ENCODE data around the gene PRDX3. TPM values are rescaled to one million over a fixed set of nuclear protein-coding genes. Genes with fewer than 3 reads are reported as not detected.

PRDX3 gene
- total and polyA plus RNA-seq, 8 donors, result 27.1 to 87.4 (median 45.0) TPM

DNA sequence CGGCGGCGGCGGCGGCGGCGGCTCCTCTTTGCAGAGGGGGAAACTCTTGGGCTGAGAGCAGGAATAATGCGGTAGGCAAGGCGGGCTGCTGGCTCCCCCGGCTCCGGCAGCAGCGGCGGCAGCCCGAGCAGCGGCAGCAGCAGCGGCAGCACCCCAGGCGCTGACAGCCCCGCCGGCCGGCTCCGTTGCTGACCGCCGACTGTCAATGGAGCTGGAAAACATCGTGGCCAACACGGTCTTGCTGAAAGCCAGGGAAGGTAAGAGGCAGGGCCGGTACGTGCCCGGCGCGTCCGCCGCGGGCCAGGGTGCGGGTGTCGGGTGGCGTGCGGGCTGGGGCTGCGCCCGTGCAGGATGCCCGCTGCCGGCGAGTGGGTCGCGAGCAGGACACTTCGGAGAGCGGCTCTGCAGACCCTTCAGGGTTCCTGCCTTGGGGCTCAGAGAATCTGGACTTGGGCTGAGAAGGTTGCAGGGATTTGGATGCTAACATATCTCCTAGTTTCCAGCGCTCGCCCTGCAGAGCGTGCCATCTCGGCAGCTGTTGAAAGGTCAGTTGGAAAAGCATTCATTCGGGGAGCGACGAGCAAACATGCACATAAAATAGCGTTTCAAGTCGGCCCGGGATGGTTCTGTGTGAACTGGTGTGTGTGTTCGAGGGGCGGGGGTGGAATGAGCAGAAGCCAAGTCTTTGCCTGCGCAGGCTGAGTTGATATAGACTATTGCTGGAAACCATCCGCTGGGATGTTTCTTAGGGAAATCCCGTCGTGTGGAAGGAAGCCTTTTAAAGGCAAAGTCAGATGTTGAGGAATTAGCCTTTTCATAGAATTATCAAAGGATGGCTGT is 29.3 kb upstream of the PRDX3 start:
- peak; percentile 12 to 27 (median 16) for ATAC-seq
- FAIRE-seq, result no peak
- intact Hi-C loops (cut with DNase I), result loop anchor here in 2 of 3 donors (10.0 kb wide), 1 partner anchor 207 kb away; no protein-coding TSS in a partner anchor
- peak; percentile 25 to 84 (median 50) for DNase-seq
- TF ChIP-seq, protein P1, sequence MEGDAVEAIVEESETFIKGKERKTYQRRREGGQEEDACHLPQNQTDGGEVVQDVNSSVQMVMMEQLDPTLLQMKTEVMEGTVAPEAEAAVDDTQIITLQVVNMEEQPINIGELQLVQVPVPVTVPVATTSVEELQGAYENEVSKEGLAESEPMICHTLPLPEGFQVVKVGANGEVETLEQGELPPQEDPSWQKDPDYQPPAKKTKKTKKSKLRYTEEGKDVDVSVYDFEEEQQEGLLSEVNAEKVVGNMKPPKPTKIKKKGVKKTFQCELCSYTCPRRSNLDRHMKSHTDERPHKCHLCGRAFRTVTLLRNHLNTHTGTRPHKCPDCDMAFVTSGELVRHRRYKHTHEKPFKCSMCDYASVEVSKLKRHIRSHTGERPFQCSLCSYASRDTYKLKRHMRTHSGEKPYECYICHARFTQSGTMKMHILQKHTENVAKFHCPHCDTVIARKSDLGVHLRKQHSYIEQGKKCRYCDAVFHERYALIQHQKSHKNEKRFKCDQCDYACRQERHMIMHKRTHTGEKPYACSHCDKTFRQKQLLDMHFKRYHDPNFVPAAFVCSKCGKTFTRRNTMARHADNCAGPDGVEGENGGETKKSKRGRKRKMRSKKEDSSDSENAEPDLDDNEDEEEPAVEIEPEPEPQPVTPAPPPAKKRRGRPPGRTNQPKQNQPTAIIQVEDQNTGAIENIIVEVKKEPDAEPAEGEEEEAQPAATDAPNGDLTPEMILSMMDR (IDR thresholded peaks at IDR 0.05), result no peak
- H3K4me3 ChIP-seq, result peak overlapping the region; percentile 74 to 98 (median 82)
- peaks cover 0 to 25% (median 0%) of the 10 kb centered on the region in 3 donors for H3K4me1 ChIP-seq
- WGBS, 2 donors, result 0% methylated on average over 53 to 62 of the region's 62 CpGs
- no peaks in the 10 kb centered on the region for H3K9me3 ChIP-seq
- no peaks in the 10 kb centered on the region for H3K27me3 ChIP-seq
- H3K36me3 ChIP-seq, result no peaks in the 10 kb centered on the region
- H3K27ac ChIP-seq, result peak overlapping the region in 2 of 4 donors; percentile 76 to 97

DNA sequence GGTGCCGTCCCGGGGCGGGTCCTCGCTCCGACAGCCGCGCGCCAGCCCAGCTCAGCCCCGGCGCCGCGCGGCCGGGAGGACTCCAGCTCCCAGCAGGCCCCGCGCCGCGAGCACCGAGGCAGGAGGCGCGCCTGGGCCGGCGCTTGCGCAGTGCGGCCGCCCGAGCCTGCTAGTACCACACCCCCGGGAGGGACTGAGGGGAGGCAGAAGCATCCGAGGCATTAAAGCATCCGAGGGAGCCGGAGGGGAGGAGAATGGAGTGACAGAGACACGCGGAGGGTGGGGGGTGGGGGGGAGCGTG is 28.7 kb upstream of the PRDX3 start, which contains the start of gene GRK5:
TSS of gene GRK5 (plus strand) at position 206 of the 301 bp plus-strand sequence. CDS start 347 bp downstream, outside the sequence.
- DNase-seq, result peak; percentile 90 to 97 (median 92)
- FAIRE-seq, result no peak
- Histone ChIP-seq H3K4me3 (peak within 1 kb of the TSS; percentile 74 to 98 (median 82)), H3K9me3 (no peaks in the 10 kb centered on the region), H3K27me3 (no peaks in the 10 kb centered on the region), H3K36me3 (no peaks in the 10 kb centered on the region), H3K27ac (peak within 1 kb of the TSS; percentile 88 to 97 (median 94)), H3K4me1 (peaks cover 0 to 25% (median 0%) of the 10 kb centered on the region in 3 donors)
- TF ChIP-seq, protein P1 (IDR thresholded peaks at IDR 0.05), result no peak
- 0 to 1% methylated on average over 19 to 34 of the region's 34 CpGs for WGBS, 2 donors
- intact Hi-C loops (cut with DNase I), result loop anchor here in 2 of 3 donors (10.0 kb wide), 1 partner anchor 207 kb away; no protein-coding TSS in a partner anchor
- peak; percentile 91 to 97 (median 94) for ATAC-seq

- Histone ChIP-seq H3K4me1 (peaks cover 0 to 25% (median 0%) of the 10 kb centered on the region in 3 donors), H3K36me3 (no peaks in the 10 kb centered on the region), H3K4me3 (peak overlapping the region; percentile 74 to 98 (median 82)), H3K9me3 (no peaks in the 10 kb centered on the region), H3K27ac (peak overlapping the region; percentile 88 to 97 (median 94)), H3K27me3 (no peaks in the 10 kb centered on the region)
- 0 to 1% methylated on average over 73 to 97 of the region's 97 CpGs for WGBS, 2 donors
- TF ChIP-seq, protein P1 (IDR thresholded peaks at IDR 0.05), result peak in 3 of 4 donors; percentile 49 to 75 (median 74)
- ATAC-seq (peak; percentile 62 to 75 (median 74)), DNase-seq (peak in 5 of 6 donors; percentile 48 to 87 (median 65)), FAIRE-seq (no peak)
- intact Hi-C loops (cut with DNase I), result loop anchor here in 2 of 3 donors (10.0 kb wide), 1 partner anchor 208 kb away; no protein-coding TSS in a partner anchor
These were observed 28.2 kb upstream of the PRDX3 start for GRCh38 chr10:119206603-119207365.

GRCh38 chr10:119205894-119206602 is 27.4 kb upstream of the PRDX3 start:
- Histone ChIP-seq H3K36me3 (no peaks in the 10 kb centered on the region), H3K4me1 (peaks cover 0 to 25% (median 0%) of the 10 kb centered on the region in 3 donors), H3K27ac (peak overlapping the region; percentile 88 to 97 (median 94)), H3K27me3 (no peaks in the 10 kb centered on the region), H3K4me3 (peak overlapping the region; percentile 74 to 98 (median 82)), H3K9me3 (no peaks in the 10 kb centered on the region)
- FAIRE-seq (no peak), ATAC-seq (peak in 3 of 4 donors; percentile 4 to 44 (median 10)), DNase-seq (peak in 5 of 6 donors; percentile 45 to 81 (median 60))
- WGBS, 2 donors, result 30 to 33% methylated on average over 17 of the region's 17 CpGs
- intact Hi-C loops (cut with DNase I), result loop anchor here in 2 of 3 donors (10.0 kb wide), 1 partner anchor 209 kb away; no protein-coding TSS in a partner anchor
- TF ChIP-seq, protein P1 (IDR thresholded peaks at IDR 0.05), result no peak

All from pancreas (tissue), 10 donors.